ENCODE data around the gene THAP3. TPM values are rescaled to one million over a fixed set of nuclear protein-coding genes. Genes with fewer than 3 reads are reported as not detected.
"Not testable (repeated sequence)": the region's sequence is repeated elsewhere in the genome, so short reads cannot be mapped to it uniquely, and the experiment has no call there.

THAP3 gene
- total RNA-seq, 4 donors from 2014 or later, result 35.0 to 39.8 (median 37.1) TPM

GRCh38 chr1:6653436-6654290 is 29.0 kb downstream of the THAP3 start:
- peaks cover 0 to 69% (median 7%) of the 10 kb centered on the region in 3 donors for H3K36me3 ChIP-seq
- DNase-seq (ENCODE audit: low spot score in 2 of 2), result no peak
- H3K4me1 ChIP-seq, result no peaks in the 10 kb centered on the region
- TF ChIP-seq EP300 (IDR thresholded peaks at IDR 0.05), result no peak
- no peak for TF ChIP-seq CTCF (IDR thresholded peaks at IDR 0.05)
- TF ChIP-seq POLR2A (IDR thresholded peaks at IDR 0.05), result no peak
- H3K4me3 ChIP-seq, result no peak overlapping the region
- H3K27ac ChIP-seq, result peak overlapping the region in 1 of 4 donors; percentile 20
- 68 to 72% methylated on average over 23 of the region's 23 CpGs for WGBS, 2 donors
- H3K9me3 ChIP-seq, result no peaks in the 10 kb centered on the region
- H3K27me3 ChIP-seq, result no peaks in the 10 kb centered on the region

- Histone ChIP-seq H3K27ac (no peak overlapping the region), H3K36me3 (peaks cover 0 to 36% (median 6%) of the 10 kb centered on the region in 3 donors), H3K27me3 (no peaks in the 10 kb centered on the region), H3K9me3 (no peaks in the 10 kb centered on the region), H3K4me3 (no peak overlapping the region), H3K4me1 (no peaks in the 10 kb centered on the region)
- no peak for DNase-seq (ENCODE audit: low spot score in 2 of 2)
- TF ChIP-seq CTCF (IDR thresholded peaks at IDR 0.05) (no peak), EP300 (IDR thresholded peaks at IDR 0.05) (no peak), POLR2A (IDR thresholded peaks at IDR 0.05) (no peak)
- 84 to 92% methylated on average over 3 to 6 of the region's 6 CpGs for WGBS, 2 donors
Observed at GRCh38 chr1:6657138-6657537, 32.5 kb downstream of the THAP3 start.

- Histone ChIP-seq H3K27ac (no peak overlapping the region), H3K4me1 (no peaks in the 10 kb centered on the region), H3K9me3 (no peaks in the 10 kb centered on the region), H3K27me3 (no peaks in the 10 kb centered on the region), H3K36me3 (peaks cover 0 to 30% (median 0%) of the 10 kb centered on the region in 3 donors), H3K4me3 (no peak overlapping the region)
- TF ChIP-seq EP300 (IDR thresholded peaks at IDR 0.05) (no peak), CTCF (IDR thresholded peaks at IDR 0.05) (no peak), POLR2A (IDR thresholded peaks at IDR 0.05) (no peak)
- no peak for DNase-seq (ENCODE audit: low spot score in 2 of 2)
- WGBS, 2 donors, result 86% methylated on average over 5 of the region's 5 CpGs
Observed at GRCh38 chr1:6658359-6659060, 33.8 kb downstream of the THAP3 start.

GRCh38 chr1:6660415-6661049 is 35.9 kb downstream of the THAP3 start:
- H3K9me3 ChIP-seq, result no peaks in the 10 kb centered on the region
- H3K36me3 ChIP-seq, result peaks cover 0 to 34% (median 0%) of the 10 kb centered on the region in 3 donors
- H3K27ac ChIP-seq, result no peak overlapping the region
- 84 to 85% methylated on average over 7 of the region's 7 CpGs for WGBS, 2 donors
- no peak for DNase-seq (ENCODE audit: low spot score in 2 of 2)
- no peak overlapping the region for H3K4me3 ChIP-seq
- TF ChIP-seq EP300 (IDR thresholded peaks at IDR 0.05) (no peak), CTCF (IDR thresholded peaks at IDR 0.05) (no peak), POLR2A (IDR thresholded peaks at IDR 0.05) (no peak)
- no peaks in the 10 kb centered on the region for H3K4me1 ChIP-seq
- H3K27me3 ChIP-seq, result no peaks in the 10 kb centered on the region

GRCh38 chr1:6662468-6662867 is 37.8 kb downstream of the THAP3 start:
- not testable (repeated sequence) for H3K4me1 ChIP-seq; H3K4me3 ChIP-seq; DNase-seq (ENCODE audit: low spot score in 2 of 2); H3K27ac ChIP-seq; H3K27me3 ChIP-seq; H3K9me3 ChIP-seq
- peaks cover 4 to 45% (median 6%) of the 10 kb centered on the region in 3 donors for H3K36me3 ChIP-seq
- 94 to 98% methylated on average over 7 of the region's 7 CpGs for WGBS, 2 donors

Data from tibial nerve (tissue), 4 donors.